NCI-H69 (cell line): ENCODE data around the gene TSPAN2.
A peak's percentile ranks its signal among the peaks of the same experiment; 100 is the strongest.

ENCODE experiments used
- DNase-seq: peaks from one replicate; lab custom pipeline; 2025; lab: John Stamatoyannopoulos, UW

TSPAN2 gene

GRCh38 chr1:115089420-115090185 is at the start of gene TSPAN2:
TSPAN2 (minus strand) TSS chr1:115089503; CDS start chr1:115089432, 71 bp downstream.
- DNase-seq: no peak

GRCh38 chr1:115138973-115139372 is 49.7 kb upstream of the TSPAN2 start:
- peak; percentile 59 for DNase-seq

- no peak for DNase-seq
Measured at GRCh38 chr1:115138271-115138670, 49.0 kb upstream of the TSPAN2 start.

GRCh38 chr1:115137191-115137590 is 47.9 kb upstream of the TSPAN2 start:
- no peak for DNase-seq

- DNase-seq: no peak
Measured at GRCh38 chr1:115136706-115137105, 47.4 kb upstream of the TSPAN2 start.

- DNase-seq: no peak
Measured at GRCh38 chr1:115136106-115136505, 46.8 kb upstream of the TSPAN2 start.

- DNase-seq: no peak
Measured at GRCh38 chr1:115135681-115136080, 46.4 kb upstream of the TSPAN2 start.

- no peak for DNase-seq
Measured at GRCh38 chr1:115134850-115135480, 45.7 kb upstream of the TSPAN2 start.

GRCh38 chr1:115134231-115134630 is 44.9 kb upstream of the TSPAN2 start:
- no peak for DNase-seq

GRCh38 chr1:115133440-115133839 is 44.1 kb upstream of the TSPAN2 start:
- no peak for DNase-seq

GRCh38 chr1:115130786-115131185 is 41.5 kb upstream of the TSPAN2 start:
- DNase-seq: no peak

- no peak for DNase-seq
Measured at GRCh38 chr1:115129071-115129640, 39.9 kb upstream of the TSPAN2 start.

- DNase-seq: no peak
Measured at GRCh38 chr1:115127539-115127938, 38.2 kb upstream of the TSPAN2 start.

GRCh38 chr1:115126516-115126915 is 37.2 kb upstream of the TSPAN2 start:
- DNase-seq: no peak

GRCh38 chr1:115123116-115123515 is 33.8 kb upstream of the TSPAN2 start:
- DNase-seq: no peak

GRCh38 chr1:115121793-115122192 is 32.5 kb upstream of the TSPAN2 start:
- DNase-seq: no peak

- no peak for DNase-seq
Measured at GRCh38 chr1:115120296-115120695, 31.0 kb upstream of the TSPAN2 start.

GRCh38 chr1:115118611-115119010 is 29.3 kb upstream of the TSPAN2 start:
- no peak for DNase-seq

GRCh38 chr1:115118086-115118485 is 28.8 kb upstream of the TSPAN2 start:
- no peak for DNase-seq

- DNase-seq: no peak
Measured at GRCh38 chr1:115117298-115117697, 28.0 kb upstream of the TSPAN2 start.

GRCh38 chr1:115116512-115116911 is 27.2 kb upstream of the TSPAN2 start:
- no peak for DNase-seq

GRCh38 chr1:115115521-115116161 is 26.3 kb upstream of the TSPAN2 start:
- DNase-seq: no peak

GRCh38 chr1:115114308-115114707 is 25.0 kb upstream of the TSPAN2 start:
- no peak for DNase-seq
